HepG2 (cell line): ENCODE measurements around the gene MOGAT3. TPM values are rescaled to one million over a fixed set of nuclear protein-coding genes. Genes with fewer than 3 reads are reported as not detected.
A peak's percentile ranks its signal among the peaks of the same experiment; 100 is the strongest.

Source experiments
- FOXO1 ChIP-seq: sonication (generic); formaldehyde crosslinking; IDR thresholded peaks from 2 replicates; pipeline ENCODE4 v1.4.0; 2020; ENCODE audit warnings: missing genetic modification reagents
- GATA4 ChIP-seq: sonication (generic); IDR thresholded peaks from 2 replicates; pipeline ENCODE4 v1.6.1; 2016; ENCODE audit warnings: antibody characterized with exemption, low read depth, borderline replicate concordance
- ISL2 ChIP-seq: sonication (generic); formaldehyde crosslinking; IDR thresholded peaks from 2 replicates; pipeline ENCODE4 v1.5.0; 2020; ENCODE audit warnings: missing genetic modification reagents
- MYC ChIP-seq: sonication (generic); formaldehyde crosslinking; IDR thresholded peaks from 2 replicates; pipeline ENCODE4 v1.9.0; 2021; ENCODE audit warnings: missing genetic modification reagents, borderline replicate concordance
- NKX3-1 ChIP-seq: sonication (generic); formaldehyde crosslinking; IDR thresholded peaks from 2 replicates; pipeline ENCODE4 v1.5.0; 2020; ENCODE audit warnings: missing genetic modification reagents
- PAF1 ChIP-seq: IDR thresholded peaks from 2 replicates; pipeline ENCODE4 v1.6.1; 2016; ENCODE audit warnings: missing genetic modification reagents, missing compliant biosample characterization
- PLRG1 ChIP-seq: fragments of 450-650 bp; conservative IDR thresholded peaks from 2 replicates; pipeline ENCODE4 v1.6.1; 2016
- SKIL ChIP-seq: sonication (generic); formaldehyde crosslinking; IDR thresholded peaks from 2 replicates; pipeline ENCODE4 v1.8.0; 2022; ENCODE audit warnings: missing genetic modification reagents, mild to moderate bottlenecking, moderate library complexity, borderline replicate concordance
- ZBED4 ChIP-seq: sonication (generic); formaldehyde crosslinking; IDR thresholded peaks from 2 replicates; pipeline ENCODE4 v1.4.0; 2020; ENCODE audit warnings: missing genetic modification reagents, borderline replicate concordance
- ZBTB4 ChIP-seq: sonication (generic); formaldehyde crosslinking; IDR thresholded peaks from 2 replicates; pipeline ENCODE4 v1.4.0; 2020; ENCODE audit warnings: missing genetic modification reagents, mild to moderate bottlenecking, borderline replicate concordance
- ZFYVE20 ChIP-seq: sonication (generic); formaldehyde crosslinking; IDR thresholded peaks from 2 replicates; pipeline ENCODE4 v1.8.0; 2023; ENCODE audit warnings: low read depth, mild to moderate bottlenecking, moderate library complexity, missing genetic modification reagents, borderline replicate concordance
- ZGPAT ChIP-seq: IDR thresholded peaks from 2 replicates; pipeline ENCODE4 v1.6.1; 2016; ENCODE audit warnings: mild to moderate bottlenecking
- ZNF225 ChIP-seq: sonication (generic); formaldehyde crosslinking; IDR thresholded peaks from 2 replicates; pipeline ENCODE4 v1.4.0; 2020; ENCODE audit warnings: mild to moderate bottlenecking, missing genetic modification reagents
- ZNF574 ChIP-seq: sonication (generic); formaldehyde crosslinking; IDR thresholded peaks from 2 replicates; pipeline ENCODE4 v1.4.0; 2020; ENCODE audit warnings: missing genetic modification reagents
- polyA plus RNA-seq, 8 experiments: library from polyadenylated mRNA; depleted of rRNA in 3 of 8; stranded (reverse) in 7 of 8; unstranded in 1 of 8; fragments of >200 nt; fragmentation: Illumina TruSeq in 4 of 8; extraction: Trizol in 4 of 8; gene quantifications; 2 replicates each; pipeline versions ENCODE4 v1.2.1 to v1.2.3, GENCODE V29; 2011 to 2016; ENCODE audit warnings: low read depth in 4 of 8, missing spikeins in 1 of 8, mixed read lengths in 1 of 8; ENCODE audit not compliant: insufficient read depth in 1 of 8
- total RNA-seq, 5 experiments: library from RNA; depleted of rRNA; stranded (reverse); fragments of >200 nt; fragmentation: Illumina TruSeq; extraction: Trizol; gene quantifications; 2 replicates each; pipeline ENCODE4 v1.2.3, GENCODE V29; 2016; ENCODE audit warnings: low read depth in 1 of 5

The MOGAT3 gene
- total and polyA plus RNA-seq, 2 of the 13 experiments (the other 11 are each of a cell fraction or from before 2014, with no cell fraction given) = 22.5 to 30.5 TPM

GRCh38 chr7:101237206-101238067, 36.6 kb upstream of the MOGAT3 start, which contains the start of gene CLDN15 (continued):
- TF ChIP-seq ZBTB4 = no peak
- TF ChIP-seq MYC (CRISPR knock-in tag) = no peak
- no peak for TF ChIP-seq ZFYVE20
- TF ChIP-seq ZGPAT (CRISPR knock-in tag) = no peak
- no peak for TF ChIP-seq ZNF225 (CRISPR knock-in tag)
- TF ChIP-seq ZBED4 = 0 out of 2 replicates have a peak, but pooled peaks have one; percentile 52
- no peak for TF ChIP-seq PAF1
- TF ChIP-seq GATA4 = no peak
- TF ChIP-seq FOXO1 (CRISPR knock-in tag) = no peak
- 0 out of 2 replicates have a peak, but pooled peaks have one; percentile 38 for TF ChIP-seq ISL2 (CRISPR knock-in tag)
- TF ChIP-seq PLRG1 = no peak
- TF ChIP-seq ZNF574 (CRISPR knock-in tag) = peak; percentile 43; the same call in 1 of the 2 replicates
- TF ChIP-seq SKIL (CRISPR knock-in tag) = no peak; the same call in 1 of the 2 replicates
- TF ChIP-seq NKX3-1 (CRISPR knock-in tag) = no peak
